ENCODE measurements around the gene EYS.

GRCh38 chr6:63743691-63744090, 1963.3 kb downstream of the EYS start:
- no peak for TF ChIP-seq ATF6 (CRISPR knock-in tag; conservative IDR thresholded peaks at IDR 0.05)
- TF ChIP-seq ADNP (CRISPR knock-in tag; IDR thresholded peaks at IDR 0.05) = no peak
- no peak for TF ChIP-seq NFIC (IDR thresholded peaks at IDR 0.05; ENCODE audit: low read length)
- no peak for TF ChIP-seq EZH2 (conservative IDR thresholded peaks at IDR 0.05; ENCODE audit: low read depth, low read length)
- no peak for TF ChIP-seq MAFK (conservative IDR thresholded peaks at IDR 0.05 in 1 of 2, IDR thresholded peaks at IDR 0.05 in 1 of 2; ENCODE audit: low read length in 2 of 2)
- TF ChIP-seq ZNF513 (CRISPR knock-in tag; conservative IDR thresholded peaks at IDR 0.05) = no peak
- TF ChIP-seq MXI1 (IDR thresholded peaks at IDR 0.05; ENCODE audit: borderline replicate concordance, low read depth, low read length) = no peak
- TF ChIP-seq TGIF2 (CRISPR knock-in tag; IDR thresholded peaks at IDR 0.05) = no peak
- no peak for TF ChIP-seq NFYB (CRISPR knock-in tag; IDR thresholded peaks at IDR 0.05)
- no peak for TF ChIP-seq ZNF629 (CRISPR knock-in tag; conservative IDR thresholded peaks at IDR 0.05)
- TF ChIP-seq RNF219 (CRISPR knock-in tag; IDR thresholded peaks at IDR 0.05) = no peak
- TF ChIP-seq ZFAT (CRISPR knock-in tag; conservative IDR thresholded peaks at IDR 0.05) = no peak
- TF ChIP-seq STAT6 (CRISPR knock-in tag; IDR thresholded peaks at IDR 0.05; ENCODE audit: borderline replicate concordance) = no peak

All from HepG2 (cell line).